ENCODE results near the gene ULK1. TPM values are rescaled to one million over a fixed set of nuclear protein-coding genes. Genes with fewer than 3 reads are reported as not detected.

ULK1 gene
- total RNA-seq, 1 donor from 2014 or later, result 4.9 TPM

DNA sequence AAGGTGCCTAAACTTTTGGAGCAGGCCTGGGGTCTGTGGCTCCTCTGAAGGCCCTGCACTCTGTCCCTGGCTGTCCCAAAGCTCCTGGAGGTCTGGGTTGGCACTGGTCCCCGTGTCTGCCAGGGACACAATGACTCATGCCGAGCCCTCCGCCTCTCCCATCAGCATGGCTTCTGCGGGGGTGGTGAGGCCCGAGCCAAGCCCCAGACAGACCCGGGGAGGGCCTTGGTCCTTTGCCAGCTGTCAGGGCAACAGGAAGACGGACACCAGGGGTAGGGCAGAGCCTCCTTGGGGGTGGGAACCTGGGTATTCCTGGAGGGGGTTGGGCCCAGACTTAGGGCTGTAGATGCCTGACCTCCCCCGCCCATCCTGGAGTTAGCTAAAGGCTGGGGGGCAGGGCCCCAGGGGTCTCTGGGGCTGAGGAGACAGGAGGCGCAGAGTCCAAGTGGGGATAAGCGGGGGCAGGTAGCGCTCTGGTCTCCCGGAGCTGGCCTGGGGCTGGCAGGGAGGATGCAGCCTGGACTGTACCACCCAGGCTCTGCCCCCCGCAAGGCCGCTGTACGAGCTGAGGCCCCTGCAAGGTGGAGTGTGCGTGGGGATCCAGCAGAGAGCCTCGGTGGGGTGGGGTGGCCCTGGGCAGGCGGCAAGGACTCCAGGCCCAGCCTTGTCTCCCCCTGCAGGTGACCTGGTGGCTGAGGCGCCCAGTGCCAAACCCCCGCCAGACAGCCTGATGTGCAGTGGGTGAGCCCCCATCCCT is 18.3 kb downstream of the ULK1 start:
- Mint-ChIP-seq H3K27me3 (ENCODE audit: insufficient read depth, low read depth) (peaks cover 3% of the 10 kb centered on the region), H3K27ac (no peak overlapping the region), H3K4me3 (no peak overlapping the region)

DNA sequence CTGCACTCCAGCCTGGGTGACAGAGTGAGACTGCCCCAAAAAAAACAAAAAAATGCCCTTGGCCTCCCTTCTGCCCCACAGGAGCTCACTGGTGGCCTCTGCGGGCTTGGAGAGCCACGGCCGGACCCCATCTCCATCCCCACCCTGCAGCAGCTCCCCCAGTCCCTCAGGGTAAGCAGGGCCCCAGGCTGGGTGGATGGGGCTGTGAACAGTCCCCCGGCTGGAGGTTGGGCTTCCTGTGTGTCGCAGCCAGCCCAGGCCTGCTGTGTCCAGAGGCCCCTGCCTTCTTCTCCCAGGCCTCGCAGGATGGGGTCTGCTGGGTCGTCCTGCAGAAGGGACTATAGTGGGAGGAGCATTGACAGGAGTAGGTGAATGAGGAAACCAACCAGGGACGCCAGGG is 19.2 kb downstream of the ULK1 start:
- Histone ChIP-seq H3K4me2 (no peak overlapping the region), H2AFZ (replicated peaks) (no peak overlapping the region), H3K27me3 (no peaks in the 10 kb centered on the region), H3K4me3 (no peak overlapping the region), H3K9me3 (ENCODE audit: low read depth) (no peaks in the 10 kb centered on the region), H3K9ac (no peak overlapping the region), H3K79me2 (ENCODE audit: low read depth) (no peaks in the 10 kb centered on the region), H3K27ac (no peak overlapping the region), H4K20me1 (ENCODE audit: low read depth) (peaks cover 3% of the 10 kb centered on the region), H3F3A (ENCODE audit: low read depth) (no peaks in the 10 kb centered on the region), H3K4me1 (no peaks in the 10 kb centered on the region), H3K36me3 (no peaks in the 10 kb centered on the region)
- DNase-seq (ENCODE audit: low spot score), result no peak
- Mint-ChIP-seq H3K4me1 (no peaks in the 10 kb centered on the region), H3K36me3 (peaks cover 2% of the 10 kb centered on the region), H3K9me3 (no peaks in the 10 kb centered on the region), H3K27ac (no peak overlapping the region), H3K4me3 (no peak overlapping the region), H3K27me3 (ENCODE audit: insufficient read depth, low read depth) (peaks cover 3% of the 10 kb centered on the region)
- no peak for TF ChIP-seq EZH2 (IDR thresholded peaks at IDR 0.05)

More for the DNA sequence above, 18.3 kb downstream of the ULK1 start:
- Histone ChIP-seq H3K9me3 (ENCODE audit: low read depth) (no peaks in the 10 kb centered on the region), H3K27me3 (no peaks in the 10 kb centered on the region), H3K79me2 (ENCODE audit: low read depth) (no peaks in the 10 kb centered on the region), H3K4me3 (no peak overlapping the region), H2AFZ (replicated peaks) (no peak overlapping the region), H3K27ac (no peak overlapping the region), H3F3A (ENCODE audit: low read depth) (no peaks in the 10 kb centered on the region), H3K9ac (no peak overlapping the region), H3K4me2 (no peak overlapping the region), H3K36me3 (no peaks in the 10 kb centered on the region), H3K4me1 (no peaks in the 10 kb centered on the region), H4K20me1 (ENCODE audit: low read depth) (peaks cover 3% of the 10 kb centered on the region)
- Mint-ChIP-seq H3K4me1 (no peaks in the 10 kb centered on the region), H3K36me3 (peaks cover 2% of the 10 kb centered on the region), H3K9me3 (no peaks in the 10 kb centered on the region)
- no peak for DNase-seq (ENCODE audit: low spot score)
- no peak for TF ChIP-seq EZH2phosphoT487 (IDR thresholded peaks at IDR 0.05)
- no peak for TF ChIP-seq EZH2 (IDR thresholded peaks at IDR 0.05)
- TF ChIP-seq, protein P1, sequence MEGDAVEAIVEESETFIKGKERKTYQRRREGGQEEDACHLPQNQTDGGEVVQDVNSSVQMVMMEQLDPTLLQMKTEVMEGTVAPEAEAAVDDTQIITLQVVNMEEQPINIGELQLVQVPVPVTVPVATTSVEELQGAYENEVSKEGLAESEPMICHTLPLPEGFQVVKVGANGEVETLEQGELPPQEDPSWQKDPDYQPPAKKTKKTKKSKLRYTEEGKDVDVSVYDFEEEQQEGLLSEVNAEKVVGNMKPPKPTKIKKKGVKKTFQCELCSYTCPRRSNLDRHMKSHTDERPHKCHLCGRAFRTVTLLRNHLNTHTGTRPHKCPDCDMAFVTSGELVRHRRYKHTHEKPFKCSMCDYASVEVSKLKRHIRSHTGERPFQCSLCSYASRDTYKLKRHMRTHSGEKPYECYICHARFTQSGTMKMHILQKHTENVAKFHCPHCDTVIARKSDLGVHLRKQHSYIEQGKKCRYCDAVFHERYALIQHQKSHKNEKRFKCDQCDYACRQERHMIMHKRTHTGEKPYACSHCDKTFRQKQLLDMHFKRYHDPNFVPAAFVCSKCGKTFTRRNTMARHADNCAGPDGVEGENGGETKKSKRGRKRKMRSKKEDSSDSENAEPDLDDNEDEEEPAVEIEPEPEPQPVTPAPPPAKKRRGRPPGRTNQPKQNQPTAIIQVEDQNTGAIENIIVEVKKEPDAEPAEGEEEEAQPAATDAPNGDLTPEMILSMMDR (IDR thresholded peaks at IDR 0.05), result no peak

DNA sequence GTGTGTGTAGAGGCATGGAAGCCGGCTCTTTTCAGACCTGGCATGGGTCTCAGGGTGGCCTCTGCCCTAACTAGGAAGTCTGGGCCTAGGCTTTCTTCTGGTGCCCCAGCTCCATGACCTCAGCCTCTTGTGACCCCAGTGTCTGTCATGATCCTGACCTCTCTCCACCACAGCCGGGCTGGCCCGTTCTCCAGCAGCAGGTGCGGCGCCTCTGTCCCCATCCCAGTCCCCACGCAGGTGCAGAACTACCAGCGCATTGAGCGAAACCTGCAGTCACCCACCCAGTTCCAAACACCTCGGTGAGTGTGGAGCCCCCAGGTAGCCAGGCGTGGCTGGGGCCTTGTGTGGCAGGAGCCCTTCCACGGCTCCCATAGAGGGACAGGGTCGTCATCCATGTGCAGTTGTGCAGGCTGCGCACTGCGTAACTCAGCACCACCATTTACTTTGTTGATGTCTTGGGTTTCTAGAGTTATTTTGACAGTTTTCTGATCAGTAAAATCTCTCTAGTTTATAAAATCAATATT is 19.8 kb downstream of the ULK1 start:
- Histone ChIP-seq H3K9ac (no peak overlapping the region), H3K27me3 (no peaks in the 10 kb centered on the region), H3K36me3 (no peaks in the 10 kb centered on the region), H3K4me3 (no peak overlapping the region), H3K4me1 (no peaks in the 10 kb centered on the region), H4K20me1 (ENCODE audit: low read depth) (peaks cover 3% of the 10 kb centered on the region), H3K9me3 (ENCODE audit: low read depth) (no peaks in the 10 kb centered on the region), H3K79me2 (ENCODE audit: low read depth) (no peaks in the 10 kb centered on the region), H3F3A (ENCODE audit: low read depth) (no peaks in the 10 kb centered on the region), H3K4me2 (no peak overlapping the region), H2AFZ (replicated peaks) (no peak overlapping the region), H3K27ac (no peak overlapping the region)
- peaks cover 3% of the 10 kb centered on the region for H3K27me3 Mint-ChIP-seq (ENCODE audit: insufficient read depth, low read depth)
- H3K4me3 Mint-ChIP-seq, result no peak overlapping the region
- DNase-seq (ENCODE audit: low spot score), result no peak
- H3K4me1 Mint-ChIP-seq, result no peaks in the 10 kb centered on the region
- H3K27ac Mint-ChIP-seq, result no peak overlapping the region
- peaks cover 2% of the 10 kb centered on the region for H3K36me3 Mint-ChIP-seq
- H3K9me3 Mint-ChIP-seq, result no peaks in the 10 kb centered on the region
- no peak for TF ChIP-seq EZH2 (IDR thresholded peaks at IDR 0.05)

DNA sequence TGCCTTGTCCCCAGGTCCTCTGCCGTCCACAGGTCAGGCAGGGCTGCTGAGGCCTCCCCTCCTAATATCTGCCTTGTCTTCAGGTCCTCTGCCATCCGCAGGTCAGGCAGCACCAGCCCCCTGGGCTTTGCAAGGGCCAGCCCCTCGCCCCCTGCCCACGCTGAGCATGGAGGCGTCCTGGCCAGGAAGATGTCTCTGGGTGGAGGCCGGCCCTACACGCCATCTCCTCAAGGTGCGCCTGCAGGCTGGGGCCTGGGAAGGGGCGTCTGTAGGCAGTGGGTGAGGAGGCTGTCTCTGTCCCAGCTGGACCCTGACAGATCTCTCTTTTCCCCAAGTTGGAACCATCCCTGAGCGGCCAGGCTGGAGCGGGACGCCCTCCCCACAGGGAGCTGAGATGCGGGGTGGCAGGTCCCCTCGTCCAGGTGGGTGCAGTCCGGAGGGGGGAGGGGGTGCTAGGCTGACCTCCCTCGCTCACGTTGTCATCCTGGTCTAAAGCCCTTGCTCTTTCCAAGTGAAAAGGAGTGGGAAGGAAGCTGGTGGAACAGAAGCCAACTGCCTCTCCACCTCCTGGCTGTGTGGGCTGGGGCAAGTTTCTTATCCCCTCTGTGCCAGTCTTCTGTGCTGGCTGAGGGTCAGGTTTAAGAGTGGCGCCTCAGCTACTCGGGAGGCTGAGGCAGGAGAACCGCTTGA is 20.7 kb downstream of the ULK1 start:
- H3K9ac ChIP-seq, result no peak overlapping the region
- no peak for DNase-seq (ENCODE audit: low spot score)
- peaks cover 3% of the 10 kb centered on the region for H3K27me3 Mint-ChIP-seq (ENCODE audit: insufficient read depth, low read depth)
- H3K27ac Mint-ChIP-seq, result no peak overlapping the region
- H3F3A ChIP-seq (ENCODE audit: low read depth), result no peaks in the 10 kb centered on the region
- no peaks in the 10 kb centered on the region for H3K36me3 ChIP-seq
- H3K9me3 Mint-ChIP-seq, result no peaks in the 10 kb centered on the region
- TF ChIP-seq EZH2phosphoT487 (IDR thresholded peaks at IDR 0.05), result no peak
- TF ChIP-seq, protein P1 (IDR thresholded peaks at IDR 0.05), result no peak
- H3K4me1 Mint-ChIP-seq, result no peaks in the 10 kb centered on the region
- H3K4me3 Mint-ChIP-seq, result no peak overlapping the region
- H3K27me3 ChIP-seq, result no peaks in the 10 kb centered on the region
- H3K4me2 ChIP-seq, result no peak overlapping the region
- H3K79me2 ChIP-seq (ENCODE audit: low read depth), result no peaks in the 10 kb centered on the region
- H3K9me3 ChIP-seq (ENCODE audit: low read depth), result no peaks in the 10 kb centered on the region
- peaks cover 3% of the 10 kb centered on the region for H4K20me1 ChIP-seq (ENCODE audit: low read depth)
- H3K4me1 ChIP-seq, result no peaks in the 10 kb centered on the region
- no peak overlapping the region for H3K27ac ChIP-seq
- H2AFZ ChIP-seq (replicated peaks), result no peak overlapping the region
- H3K36me3 Mint-ChIP-seq, result peaks cover 2% of the 10 kb centered on the region
- no peak overlapping the region for H3K4me3 ChIP-seq
